Endothelial cell of umbilical vein (primary cell): ENCODE results near the gene ZBTB40. TPM values are rescaled to one million over a fixed set of nuclear protein-coding genes. Genes with fewer than 3 reads are reported as not detected.

Experiments
- BruUV-seq: library from RNA; stranded (reverse); fragments of 400-500 nt; replicated peaks from 2 replicates; lab custom pipeline; 2021; lab: Mats Ljungman, UMichigan
- CTCF ChIA-PET: fragments of 300-600, 350-600 bp; sonication (Branson Sonifier 250); formaldehyde crosslinking; loops from one replicate; lab custom pipeline; 2021; ENCODE audit warnings: antibody characterized with exemption, inconsistent platforms; lab: Charles Lee
- POLR2A ChIA-PET: fragments of 300-600, 350-600 bp; sonication (Branson Sonifier 250); formaldehyde crosslinking; loops from one replicate; lab custom pipeline; 2021; ENCODE audit warnings: antibody characterized with exemption, inconsistent platforms; lab: Charles Lee
- DNase-seq: peaks from one replicate; pipeline ENCODE4 v3.0.0-alpha.2; 2011; ENCODE audit warnings: low read depth, low spot score
- FAIRE-seq: peaks from 2 replicates; lab custom pipeline; 2011; peaks lifted over from hg19 to GRCh38; lab: Jason Lieb, UNC
- H2AFZ ChIP-seq: 2 replicates; pipeline ENCODE4 v1.6.0; 2012; ENCODE audit warnings: low read depth, low read length, control low read depth, inconsistent platforms
- H3K27ac ChIP-seq: 2 replicates; pipeline ENCODE4 v1.5.1; 2011; ENCODE audit warnings: low read depth, mild to moderate bottlenecking, control low read depth, low read length, moderate library complexity; ENCODE audit not compliant: insufficient read depth
- H3K27me3 ChIP-seq, 2 experiments: 2 replicates each; pipeline versions ENCODE4 v1.6.0 to v1.6.1; 2011; ENCODE audit warnings: low read length in 2 of 2, mixed read lengths in 1 of 2; ENCODE audit not compliant: control insufficient read depth in 2 of 2, insufficient read depth in 2 of 2
- H3K36me3 ChIP-seq, 2 experiments: 2 replicates in 1 of 2; 3 replicates in 1 of 2; pipeline ENCODE4 v1.5.1; 2011; ENCODE audit warnings: low read length in 2 of 2, mild to moderate bottlenecking in 1 of 2, moderate library complexity in 1 of 2; ENCODE audit not compliant: control insufficient read depth in 2 of 2, insufficient read depth in 2 of 2; ENCODE audit errors: extremely low read depth in 1 of 2
- H3K4me1 ChIP-seq: 3 replicates; pipeline ENCODE4 v1.5.1; 2011; ENCODE audit warnings: mild to moderate bottlenecking, low read length; ENCODE audit not compliant: control insufficient read depth, insufficient read depth; ENCODE audit errors: extremely low read depth
- H3K4me2 ChIP-seq: 2 replicates; pipeline ENCODE4 v1.6.1; 2011; ENCODE audit warnings: low read length, control low read depth, mixed read lengths; ENCODE audit not compliant: insufficient read depth
- H3K4me3 ChIP-seq, 3 experiments: fragments of 200-600 bp in 1 of 3; sonication (generic), shearing (Covaris generic) in 1 of 3; replicated peaks in 1 of 3; 2 replicates each; pipeline ENCODE4 v1.5.1; 2011 to 2016; ENCODE audit warnings: control low read depth in 3 of 3, low read length in 3 of 3, mild to moderate bottlenecking in 2 of 3, inconsistent platforms in 1 of 3, low read depth in 1 of 3, moderate library complexity in 1 of 3; ENCODE audit not compliant: insufficient read depth in 1 of 3
- H3K79me2 ChIP-seq: 2 replicates; pipeline ENCODE4 v1.6.0; 2012; ENCODE audit warnings: low read length, inconsistent platforms; ENCODE audit not compliant: control insufficient read depth, insufficient read depth
- H3K9ac ChIP-seq: replicated peaks from 2 replicates; pipeline ENCODE3; 2011; ENCODE audit warnings: low read length, control low read depth; ENCODE audit not compliant: insufficient read depth; ENCODE audit errors: extremely low read depth
- H3K9me1 ChIP-seq: replicated peaks from 3 replicates; pipeline ENCODE4 v1.6.0; 2011; ENCODE audit warnings: mild to moderate bottlenecking, low read length; ENCODE audit not compliant: control insufficient read depth, insufficient read depth; ENCODE audit errors: extremely low read depth
- H3K9me3 ChIP-seq: replicated peaks from 2 replicates; pipeline ENCODE4 v1.5.1; 2012; ENCODE audit warnings: low read length, inconsistent platforms; ENCODE audit not compliant: control insufficient read depth, insufficient read depth
- H4K20me1 ChIP-seq: replicated peaks from 2 replicates; pipeline ENCODE3; 2011; ENCODE audit warnings: mild to moderate bottlenecking, low read length; ENCODE audit not compliant: control insufficient read depth, insufficient read depth; ENCODE audit errors: extremely low read depth
- CTCF ChIP-seq, 2 donors: IDR thresholded peaks; 1 replicate in 1 of 2; 2 replicates in 1 of 2; pipeline ENCODE4 v1.5.1; 2011; ENCODE audit warnings: low read length in 2 of 2, mild to moderate bottlenecking in 2 of 2, moderate library complexity in 2 of 2, control low read depth in 1 of 2, inconsistent platforms in 1 of 2, low read depth in 1 of 2; ENCODE audit not compliant: insufficient read depth in 1 of 2; ENCODE audit errors: extremely low read depth in 1 of 2
- EZH2 ChIP-seq: IDR thresholded peaks from 2 replicates; pipeline ENCODE4 v1.6.1; 2012; ENCODE audit warnings: borderline replicate concordance, low read depth, mild to moderate bottlenecking, moderate library complexity, low read length, inconsistent platforms; ENCODE audit not compliant: severe bottlenecking
- FOS ChIP-seq: IDR thresholded peaks from 2 replicates; pipeline ENCODE4 v1.6.1; 2011; ENCODE audit warnings: mild to moderate bottlenecking, low read length, moderate library complexity, borderline replicate concordance; ENCODE audit not compliant: insufficient read depth
- GATA2 ChIP-seq: IDR thresholded peaks from 2 replicates; pipeline ENCODE4 v1.7.0; 2011; ENCODE audit warnings: low read depth, mild to moderate bottlenecking, moderate library complexity, mixed read lengths, low read length; ENCODE audit not compliant: insufficient read length, insufficient read depth
- JUN ChIP-seq: IDR thresholded peaks from 2 replicates; pipeline ENCODE4 v1.6.1; 2011; ENCODE audit warnings: borderline replicate concordance, low read depth; ENCODE audit not compliant: insufficient read length, insufficient read depth
- MAX ChIP-seq: IDR thresholded peaks from 2 replicates; pipeline ENCODE4 v1.6.1; 2011; ENCODE audit not compliant: insufficient read depth, insufficient read length
- MYC ChIP-seq: IDR thresholded peaks from one replicate; pipeline ENCODE4 v1.6.1; 2011; ENCODE audit warnings: mild to moderate bottlenecking, low read depth, low read length
- POLR2A ChIP-seq: IDR thresholded peaks from 2 replicates; pipeline ENCODE4 v1.6.1; 2012; ENCODE audit warnings: low read depth, mild to moderate bottlenecking, control low read depth, low read length
- POLR2AphosphoS5 ChIP-seq: IDR thresholded peaks from 2 replicates; pipeline ENCODE4 v1.6.1; 2012; ENCODE audit warnings: low read depth, mild to moderate bottlenecking, control low read depth, low read length, moderate library complexity; ENCODE audit not compliant: insufficient read depth
- dilution Hi-C: fragments of 300-500 bp; cut with MboI; formaldehyde crosslinking; loops from one replicate; pipeline ENCODE4 v1.15.0; 2019; ENCODE audit warnings: low sequenced_read_pairs; ENCODE audit not compliant: extremely low pct_ligation_motif_present
- intact Hi-C: fragments of 100-400 bp; cut with micrococcal nuclease; formaldehyde crosslinking; loops from one replicate; pipeline ENCODE4 v1.10.0; 2022
- polyA plus RNA-seq, 4 experiments: library from polyadenylated mRNA; depleted of rRNA in 3 of 4; stranded (reverse) in 3 of 4; unstranded in 1 of 4; fragments of >200 nt; gene quantifications; 2 replicates each; pipeline versions ENCODE4 v1.2.1 to v1.2.3, GENCODE V29; 2011 to 2012; ENCODE audit warnings: missing spikeins in 1 of 4
- total RNA-seq: library from RNA; stranded (reverse); gene quantifications from 2 replicates; pipeline ENCODE4 v1.2.3, GENCODE V29; 2021

The ZBTB40 gene
- total and polyA plus RNA-seq, 2 donors (not counting 3 experiments of a cell fraction or from before 2014, with no cell fraction given): 12.3 to 21.3 TPM

GRCh38 chr1:22454476-22455056 is 2.9 kb downstream of the ZBTB40 start:
- FAIRE-seq: no peak
- H3K27me3 ChIP-seq: no peaks in the 10 kb centered on the region
- no peak for TF ChIP-seq POLR2A
- no peak for TF ChIP-seq JUN
- TF ChIP-seq POLR2AphosphoS5: no peak
- no peak for TF ChIP-seq FOS
- TF ChIP-seq GATA2: no peak
- no peak overlapping the region for H3K27ac ChIP-seq
- DNase-seq: no peak
- intact Hi-C loops (no loop called here), dilution Hi-C loops (no loop called here)
- H3K4me1 ChIP-seq: peaks cover 4% of the 10 kb centered on the region
- no peaks in the 10 kb centered on the region for H3K9me1 ChIP-seq
- H3K9me3 ChIP-seq: no peaks in the 10 kb centered on the region
- H3K4me3 ChIP-seq: no peak overlapping the region
- no peak overlapping the region for H3K4me2 ChIP-seq
- no peaks in the 10 kb centered on the region for H3K36me3 ChIP-seq
- no TSS peak for BruUV-seq
- peaks cover 13% of the 10 kb centered on the region for H3K79me2 ChIP-seq
- no peak overlapping the region for H2AFZ ChIP-seq
- H3K9ac ChIP-seq: no peak overlapping the region
- ChIA-PET CTCF (interaction anchor here (0.5 to 1.2 kb wide), 3 partner anchors 10 to 57 kb away, joined by 3 to 6 read pairs (median 4); no protein-coding TSS in a partner anchor), POLR2A (no interaction called here)
- H4K20me1 ChIP-seq: no peaks in the 10 kb centered on the region

GRCh38 chr1:22457345-22457744 is 5.7 kb downstream of the ZBTB40 start:
- Histone ChIP-seq H3K9me3 (no peaks in the 10 kb centered on the region), H4K20me1 (peaks cover 6% of the 10 kb centered on the region), H3K36me3 (no peaks in the 10 kb centered on the region), H3K79me2 (peaks cover 27% of the 10 kb centered on the region), H3K9me1 (no peaks in the 10 kb centered on the region), H3K27me3 (no peaks in the 10 kb centered on the region), H3K4me3 (no peak overlapping the region), H3K9ac (no peak overlapping the region), H3K4me2 (no peak overlapping the region), H3K4me1 (peaks cover 4% of the 10 kb centered on the region), H2AFZ (no peak overlapping the region), H3K27ac (no peak overlapping the region)
- intact Hi-C loops (no loop called here), dilution Hi-C loops (no loop called here)
- no peak for FAIRE-seq
- no TSS peak for BruUV-seq
- no peak for TF ChIP-seq POLR2A
- no peak for TF ChIP-seq CTCF (IDR thresholded peaks at IDR 0.05; ENCODE audit: extremely low read depth in 1 of 2, insufficient read depth in 1 of 2, low read depth in 1 of 2, low read length in 2 of 2)
- TF ChIP-seq EZH2: no peak
- TF ChIP-seq MYC: no peak
- TF ChIP-seq FOS: no peak
- no peak for TF ChIP-seq MAX
- POLR2A ChIA-PET: no interaction called here
- CTCF ChIA-PET: no interaction called here
- peak; percentile 21 for DNase-seq
